HCT116 (cell line): ENCODE measurements around the gene NUB1. TPM values are rescaled to one million over a fixed set of nuclear protein-coding genes. Genes with fewer than 3 reads are reported as not detected.

Source experiments
- ATAC-seq: fragments of 200-7000 bp; cut with Tn5 transposase; 2 replicates; pipeline ENCODE4 v1.9.1; 2020; ENCODE audit warnings: mild to moderate bottlenecking, moderate library complexity
- BruUV-seq: library from RNA; stranded (reverse); fragments of 400-500 nt; replicated peaks from 2 replicates; lab custom pipeline; 2021; lab: Mats Ljungman, UMichigan
- CTCF ChIA-PET: fragments of 300-600 bp; sonication (Branson Sonifier 250); formaldehyde crosslinking; loops from one replicate; lab custom pipeline; 2021; ENCODE audit warnings: antibody characterized with exemption; lab: Charles Lee
- POLR2A ChIA-PET: fragments of 300-600, 350-600 bp; sonication (Branson Sonifier 250); formaldehyde crosslinking; loops from one replicate; lab custom pipeline; 2021; ENCODE audit warnings: antibody characterized with exemption; lab: Charles Lee
- RAD21 ChIA-PET, 2 experiments: fragments of 300-600 bp; sonication (Branson Sonifier 250); formaldehyde crosslinking; loops; one replicate each; lab custom pipeline; 2023; ENCODE audit warnings: low total read pairs in 2 of 2; ENCODE audit not compliant: uncharacterized antibody in 2 of 2, unreplicated experiment in 2 of 2, low non-redundant PET in 1 of 2; lab: Charles Lee
- DNase-seq: peaks from one replicate; pipeline ENCODE4 v3.0.0-alpha.2; 2010; ENCODE audit warnings: low read depth, low spot score
- H2AFZ ChIP-seq: fragments of 200-600 bp; shearing (Covaris generic), sonication (generic); 2 replicates; pipeline ENCODE4 v1.6.1; 2017; ENCODE audit warnings: low read depth, mixed run types, mixed read lengths, antibody characterized with exemption, low read length; ENCODE audit not compliant: poor library complexity, severe bottlenecking
- H3K27ac ChIP-seq: 2 replicates; pipeline ENCODE4 v1.5.1; 2012; ENCODE audit warnings: low read depth, low read length
- H3K27me3 ChIP-seq: fragments of 200-600 bp; sonication (generic); 2 replicates; pipeline ENCODE4 v1.6.1; 2016; ENCODE audit warnings: mixed run types, low read length, mixed read lengths; ENCODE audit not compliant: insufficient read depth
- H3K36me3 ChIP-seq, 2 experiments: fragments of 200-500 bp in 1 of 2; fragments of 200-600 bp in 1 of 2; sonication (Bioruptor generic) in 1 of 2; sonication (generic) in 1 of 2; 2 replicates each; pipeline versions ENCODE4 v1.5.1 to v1.6.1; 2014 to 2016; ENCODE audit warnings: low read length in 2 of 2, inconsistent platforms in 1 of 2, mixed read lengths in 1 of 2, mixed run types in 1 of 2; ENCODE audit not compliant: insufficient read depth in 2 of 2, control insufficient read depth in 1 of 2
- H3K4me1 ChIP-seq, 2 experiments: fragments of 200-600 bp in 1 of 2; sonication (generic) in 1 of 2; 2 replicates each; pipeline versions ENCODE4 v1.5.1 to v1.6.1; 2012 to 2017; ENCODE audit warnings: low read length in 2 of 2, inconsistent platforms in 1 of 2, mild to moderate bottlenecking in 1 of 2, mixed read lengths in 1 of 2, mixed run types in 1 of 2, moderate library complexity in 1 of 2; ENCODE audit not compliant: insufficient read depth in 2 of 2, control insufficient read depth in 1 of 2
- H3K4me2 ChIP-seq: fragments of 200-600 bp; sonication (generic); 2 replicates; pipeline ENCODE4 v1.6.1; 2017; ENCODE audit warnings: mixed run types, low read length, mixed read lengths
- H3K4me3 ChIP-seq, 2 experiments: fragments of 200-600 bp in 1 of 2; sonication (generic) in 1 of 2; replicated peaks in 1 of 2; 2 replicates each; pipeline ENCODE4 v1.5.1; 2011 to 2016; ENCODE audit warnings: low read length in 2 of 2, control low read depth in 1 of 2, low read depth in 1 of 2, mild to moderate bottlenecking in 1 of 2, mixed read lengths in 1 of 2, mixed run types in 1 of 2
- H3K79me2 ChIP-seq: fragments of 200-600 bp; sonication (generic); 2 replicates; pipeline ENCODE4 v1.6.1; 2017; ENCODE audit warnings: mild to moderate bottlenecking, mixed run types, low read length, moderate library complexity, mixed read lengths; ENCODE audit not compliant: insufficient read depth
- H3K9ac ChIP-seq: fragments of 200-600 bp; sonication (generic); 2 replicates; pipeline ENCODE4 v1.6.1; 2016; ENCODE audit warnings: low read length, mixed read lengths
- H3K9me2 ChIP-seq: fragments of 200-600 bp; sonication (generic), shearing (Covaris generic); 2 replicates; pipeline ENCODE4 v1.6.1; 2017; ENCODE audit warnings: mixed run types, mild to moderate bottlenecking, moderate library complexity; ENCODE audit not compliant: insufficient read depth
- H3K9me3 ChIP-seq, 2 experiments: fragments of 200-500 bp in 1 of 2; fragments of 200-600 bp in 1 of 2; sonication (Bioruptor generic) in 1 of 2; sonication (generic) in 1 of 2; 2 replicates each; pipeline ENCODE4 v1.6.1; 2014 to 2017; ENCODE audit warnings: low read length in 2 of 2, mixed read lengths in 2 of 2, inconsistent platforms in 1 of 2, low read depth in 1 of 2, mild to moderate bottlenecking in 1 of 2, mixed run types in 1 of 2, moderate library complexity in 1 of 2; ENCODE audit not compliant: control insufficient read depth in 1 of 2, insufficient read depth in 1 of 2
- H4K20me1 ChIP-seq: fragments of 200-600 bp; sonication (generic), shearing (Covaris generic); 2 replicates; pipeline ENCODE4 v1.6.1; 2017; ENCODE audit warnings: mixed run types, mild to moderate bottlenecking, moderate library complexity; ENCODE audit not compliant: insufficient read depth
- CBX3 ChIP-seq: IDR thresholded peaks from 2 replicates; pipeline ENCODE4 v1.6.1; 2012; ENCODE audit warnings: low read depth
- CEBPB ChIP-seq: IDR thresholded peaks from 2 replicates; pipeline ENCODE4 v1.6.1; 2012; ENCODE audit warnings: low read depth
- ELF1 ChIP-seq: IDR thresholded peaks from 2 replicates; pipeline ENCODE4 v1.6.1; 2012; ENCODE audit warnings: low read depth, borderline replicate concordance
- EZH2 ChIP-seq: fragments of 200-600 bp; sonication (generic); IDR thresholded peaks from 2 replicates; pipeline ENCODE4 v1.6.1; 2017; ENCODE audit warnings: antibody characterized with exemption, mixed run types
- EZH2phosphoT487 ChIP-seq: fragments of 200-600 bp; IDR thresholded peaks from 2 replicates; pipeline ENCODE4 v1.6.1; 2018; ENCODE audit warnings: antibody characterized with exemption, borderline replicate concordance
- FOSL1 ChIP-seq: IDR thresholded peaks from 2 replicates; pipeline ENCODE4 v1.6.1; 2012; ENCODE audit warnings: low read depth
- JUND ChIP-seq: IDR thresholded peaks from 2 replicates; pipeline ENCODE4 v1.6.1; 2012
- POLR2AphosphoS5 ChIP-seq: IDR thresholded peaks from 2 replicates; pipeline ENCODE4 v1.6.1; 2011; ENCODE audit warnings: mild to moderate bottlenecking, low read depth, low read length, moderate library complexity
- SP1 ChIP-seq: IDR thresholded peaks from 2 replicates; pipeline ENCODE4 v1.6.1; 2012; ENCODE audit warnings: low read depth
- SRF ChIP-seq: IDR thresholded peaks from 2 replicates; pipeline ENCODE4 v1.6.1; 2012; ENCODE audit warnings: low read depth
- TCF7L2 ChIP-seq: IDR thresholded peaks from 2 replicates; pipeline ENCODE4 v1.7.0; 2011; ENCODE audit warnings: borderline replicate concordance, inconsistent platforms; ENCODE audit not compliant: insufficient read depth, insufficient read length; ENCODE audit errors: extremely low read depth
- ZFX ChIP-seq: fragments of 450-650 bp; IDR thresholded peaks from 2 replicates; pipeline ENCODE4 v1.6.1; 2017
- intact Hi-C: fragments of 100-400 bp; cut with micrococcal nuclease; formaldehyde crosslinking; loops from 2 replicates; pipeline ENCODE4 v1.10.0; 2022
- total RNA-seq: library from RNA; stranded (reverse); gene quantifications from one replicate; pipeline ENCODE4 v1.2.1, GENCODE V29; 2021; ENCODE audit not compliant: unreplicated experiment
- TF ChIP-seq, protein P1 (sequence below): IDR thresholded peaks from 2 replicates; pipeline ENCODE4 v1.6.1; 2012; ENCODE audit warnings: low read depth
- TF ChIP-seq, protein P2 (sequence below): IDR thresholded peaks from 2 replicates; pipeline ENCODE4 v1.6.1; 2012

The NUB1 gene
- total RNA-seq, 1 experiment from 2014 or later, result 44.0 TPM

DNA sequence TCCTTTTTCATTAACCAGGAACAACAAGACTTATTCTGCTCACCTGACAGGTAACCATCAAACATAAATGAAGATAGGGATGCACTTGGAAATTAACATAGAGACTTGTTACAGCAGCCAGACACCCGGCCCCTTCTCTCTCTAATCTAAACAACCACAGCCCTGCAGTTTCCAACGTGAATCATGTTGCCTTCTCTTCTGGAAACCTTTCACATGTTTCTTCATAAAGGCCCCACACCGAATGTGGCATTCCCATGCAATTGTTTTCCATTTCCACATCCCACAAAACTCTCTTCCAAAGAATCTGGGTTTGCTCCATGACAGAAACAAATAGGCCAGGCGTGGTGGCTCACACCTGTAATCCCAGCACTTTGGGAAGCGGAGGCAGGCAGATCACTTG is 83.2 kb downstream of the NUB1 start:
- no peak overlapping the region for H3K4me2 ChIP-seq
- no peaks in the 10 kb centered on the region for H3K27me3 ChIP-seq
- no peak overlapping the region for H2AFZ ChIP-seq
- TF ChIP-seq JUND (no peak), EZH2phosphoT487 (no peak), ELF1 (no peak), SRF (no peak), TCF7L2 (no peak), CEBPB (no peak), SP1 (no peak), FOSL1 (no peak), EZH2 (no peak), CBX3 (no peak), ZFX (no peak), POLR2AphosphoS5 (no peak)
- TF ChIP-seq, protein P1, sequence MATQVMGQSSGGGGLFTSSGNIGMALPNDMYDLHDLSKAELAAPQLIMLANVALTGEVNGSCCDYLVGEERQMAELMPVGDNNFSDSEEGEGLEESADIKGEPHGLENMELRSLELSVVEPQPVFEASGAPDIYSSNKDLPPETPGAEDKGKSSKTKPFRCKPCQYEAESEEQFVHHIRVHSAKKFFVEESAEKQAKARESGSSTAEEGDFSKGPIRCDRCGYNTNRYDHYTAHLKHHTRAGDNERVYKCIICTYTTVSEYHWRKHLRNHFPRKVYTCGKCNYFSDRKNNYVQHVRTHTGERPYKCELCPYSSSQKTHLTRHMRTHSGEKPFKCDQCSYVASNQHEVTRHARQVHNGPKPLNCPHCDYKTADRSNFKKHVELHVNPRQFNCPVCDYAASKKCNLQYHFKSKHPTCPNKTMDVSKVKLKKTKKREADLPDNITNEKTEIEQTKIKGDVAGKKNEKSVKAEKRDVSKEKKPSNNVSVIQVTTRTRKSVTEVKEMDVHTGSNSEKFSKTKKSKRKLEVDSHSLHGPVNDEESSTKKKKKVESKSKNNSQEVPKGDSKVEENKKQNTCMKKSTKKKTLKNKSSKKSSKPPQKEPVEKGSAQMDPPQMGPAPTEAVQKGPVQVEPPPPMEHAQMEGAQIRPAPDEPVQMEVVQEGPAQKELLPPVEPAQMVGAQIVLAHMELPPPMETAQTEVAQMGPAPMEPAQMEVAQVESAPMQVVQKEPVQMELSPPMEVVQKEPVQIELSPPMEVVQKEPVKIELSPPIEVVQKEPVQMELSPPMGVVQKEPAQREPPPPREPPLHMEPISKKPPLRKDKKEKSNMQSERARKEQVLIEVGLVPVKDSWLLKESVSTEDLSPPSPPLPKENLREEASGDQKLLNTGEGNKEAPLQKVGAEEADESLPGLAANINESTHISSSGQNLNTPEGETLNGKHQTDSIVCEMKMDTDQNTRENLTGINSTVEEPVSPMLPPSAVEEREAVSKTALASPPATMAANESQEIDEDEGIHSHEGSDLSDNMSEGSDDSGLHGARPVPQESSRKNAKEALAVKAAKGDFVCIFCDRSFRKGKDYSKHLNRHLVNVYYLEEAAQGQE, result no peak
- TF ChIP-seq, protein P2, sequence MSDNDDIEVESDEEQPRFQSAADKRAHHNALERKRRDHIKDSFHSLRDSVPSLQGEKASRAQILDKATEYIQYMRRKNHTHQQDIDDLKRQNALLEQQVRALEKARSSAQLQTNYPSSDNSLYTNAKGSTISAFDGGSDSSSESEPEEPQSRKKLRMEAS, result no peak
- no peaks in the 10 kb centered on the region for H3K79me2 ChIP-seq
- no peak overlapping the region for H3K9ac ChIP-seq
- H3K9me2 ChIP-seq, result no peaks in the 10 kb centered on the region
- peaks cover 4 to 18% of the 10 kb centered on the region in 2 experiments; a peak in 3 of 4 replicates for H3K9me3 ChIP-seq
- DNase-seq (no peak), ATAC-seq (no peak)
- no peak overlapping the region for H3K4me3 ChIP-seq
- no peaks in the 10 kb centered on the region for H3K36me3 ChIP-seq
- H4K20me1 ChIP-seq, result no peaks in the 10 kb centered on the region
- no TSS peak for BruUV-seq
- ChIA-PET RAD21 (no interaction called here), POLR2A (no interaction called here), CTCF (no interaction called here)
- intact Hi-C loops, result no loop called here
- no peak overlapping the region for H3K27ac ChIP-seq
- peaks cover 46 to 54% of the 10 kb centered on the region in 2 experiments for H3K4me1 ChIP-seq
